ENCODE results near the gene FAM13B.

FAM13B gene

DNA sequence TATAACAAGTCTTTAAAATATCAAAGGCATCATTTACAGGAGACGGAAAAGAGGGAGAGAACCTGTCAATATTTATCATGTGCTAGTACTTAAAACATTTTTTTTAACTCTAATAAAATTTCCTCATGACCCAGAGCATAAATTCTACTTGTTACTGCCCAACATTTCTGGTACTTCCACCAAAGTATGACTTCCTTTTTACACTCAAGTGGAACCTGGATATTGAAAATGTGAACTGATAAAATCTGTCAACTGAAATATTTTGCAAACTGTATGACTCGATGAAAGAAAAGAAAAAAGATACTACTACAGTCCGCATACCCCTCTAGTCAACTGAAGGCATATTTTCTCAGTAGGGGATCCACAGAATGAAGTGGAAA, 37.1 kb downstream of the FAM13B start:
- H3K79me2 ChIP-seq (ENCODE audit: insufficient read depth, low read length), result peaks cover 13% of the 10 kb centered on the region; the same call in 1 of the 2 replicates

DNA sequence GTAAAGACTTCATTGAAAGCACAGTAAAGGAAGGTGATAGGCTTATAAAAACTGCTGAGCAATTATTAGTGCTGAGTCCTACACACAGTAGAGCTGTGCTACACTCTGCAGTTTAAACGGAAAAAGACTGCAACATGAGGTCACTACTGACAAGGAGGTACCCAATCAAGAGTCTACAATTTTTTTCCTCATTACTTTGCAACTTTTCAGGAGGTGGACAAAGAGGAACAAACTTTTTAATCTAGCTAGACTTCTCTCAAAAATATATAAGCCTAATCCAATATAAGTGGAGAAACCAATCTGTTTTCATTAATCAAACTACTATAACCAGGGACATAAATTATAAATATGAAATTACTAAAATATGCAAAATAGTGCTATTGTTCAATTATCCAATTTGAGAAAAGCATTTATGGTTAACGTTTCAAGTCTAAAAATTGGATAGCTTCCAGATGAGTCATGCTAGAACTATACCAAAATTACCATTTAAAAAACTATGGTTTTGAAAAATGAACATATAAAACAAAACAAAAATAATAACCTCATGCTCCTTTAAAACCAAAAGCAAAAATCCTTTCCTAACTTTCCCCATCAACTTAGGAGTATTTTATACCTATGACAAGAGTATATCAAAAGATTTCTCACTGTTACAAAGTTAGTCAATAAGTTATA, 37.7 kb downstream of the FAM13B start:
- H3K36me3 ChIP-seq (ENCODE audit: insufficient read depth, low read length), result peaks cover 37% of the 10 kb centered on the region
- no peak overlapping the region for H3K4me3 ChIP-seq (ENCODE audit: low read depth, low read length, poor library complexity, severe bottlenecking)
- no peaks in the 10 kb centered on the region for H3K27me3 ChIP-seq (ENCODE audit: insufficient read depth, low read length)
- H3K9ac ChIP-seq (ENCODE audit: low read length), result no peak overlapping the region
- TF ChIP-seq, protein P1, sequence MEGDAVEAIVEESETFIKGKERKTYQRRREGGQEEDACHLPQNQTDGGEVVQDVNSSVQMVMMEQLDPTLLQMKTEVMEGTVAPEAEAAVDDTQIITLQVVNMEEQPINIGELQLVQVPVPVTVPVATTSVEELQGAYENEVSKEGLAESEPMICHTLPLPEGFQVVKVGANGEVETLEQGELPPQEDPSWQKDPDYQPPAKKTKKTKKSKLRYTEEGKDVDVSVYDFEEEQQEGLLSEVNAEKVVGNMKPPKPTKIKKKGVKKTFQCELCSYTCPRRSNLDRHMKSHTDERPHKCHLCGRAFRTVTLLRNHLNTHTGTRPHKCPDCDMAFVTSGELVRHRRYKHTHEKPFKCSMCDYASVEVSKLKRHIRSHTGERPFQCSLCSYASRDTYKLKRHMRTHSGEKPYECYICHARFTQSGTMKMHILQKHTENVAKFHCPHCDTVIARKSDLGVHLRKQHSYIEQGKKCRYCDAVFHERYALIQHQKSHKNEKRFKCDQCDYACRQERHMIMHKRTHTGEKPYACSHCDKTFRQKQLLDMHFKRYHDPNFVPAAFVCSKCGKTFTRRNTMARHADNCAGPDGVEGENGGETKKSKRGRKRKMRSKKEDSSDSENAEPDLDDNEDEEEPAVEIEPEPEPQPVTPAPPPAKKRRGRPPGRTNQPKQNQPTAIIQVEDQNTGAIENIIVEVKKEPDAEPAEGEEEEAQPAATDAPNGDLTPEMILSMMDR (IDR thresholded peaks at IDR 0.05; ENCODE audit: low read length), result no peak
- TF ChIP-seq EZH2 (IDR thresholded peaks at IDR 0.05; ENCODE audit: borderline replicate concordance, low read length), result no peak
- H2AFZ ChIP-seq (ENCODE audit: low read length), result no peak overlapping the region
- no peaks in the 10 kb centered on the region for H3K9me2 ChIP-seq (ENCODE audit: low read depth, low read length)
- H3K79me2 ChIP-seq (ENCODE audit: insufficient read depth, low read length), result peaks cover 13% of the 10 kb centered on the region; the same call in 1 of the 2 replicates
- no peaks in the 10 kb centered on the region for H3F3A ChIP-seq (ENCODE audit: insufficient read depth, low read length)
- H3K4me2 ChIP-seq (ENCODE audit: low read length), result no peak overlapping the region
- no peak overlapping the region for H3K27ac ChIP-seq (ENCODE audit: low read depth, low read length, poor library complexity, severe bottlenecking)
- no peaks in the 10 kb centered on the region for H4K20me1 ChIP-seq (ENCODE audit: insufficient read depth, low read length)
- H3K4me1 ChIP-seq (ENCODE audit: insufficient read depth, low read length, severe bottlenecking), result peaks cover 11% of the 10 kb centered on the region
- H3K9me3 ChIP-seq (ENCODE audit: low read length), result peaks cover 3% of the 10 kb centered on the region; the same call in 1 of the 2 replicates

More for the DNA sequence above, 37.1 kb downstream of the FAM13B start:
- Histone ChIP-seq H3K27ac (ENCODE audit: low read depth, low read length, poor library complexity, severe bottlenecking) (no peak overlapping the region), H3F3A (ENCODE audit: insufficient read depth, low read length) (no peaks in the 10 kb centered on the region), H3K27me3 (ENCODE audit: insufficient read depth, low read length) (no peaks in the 10 kb centered on the region), H3K4me2 (ENCODE audit: low read length) (no peak overlapping the region), H3K9ac (ENCODE audit: low read length) (no peak overlapping the region), H3K36me3 (ENCODE audit: insufficient read depth, low read length) (peaks cover 42% of the 10 kb centered on the region), H3K4me3 (ENCODE audit: low read depth, low read length, poor library complexity, severe bottlenecking) (no peak overlapping the region), H3K4me1 (ENCODE audit: insufficient read depth, low read length, severe bottlenecking) (peaks cover 11% of the 10 kb centered on the region), H4K20me1 (ENCODE audit: insufficient read depth, low read length) (no peaks in the 10 kb centered on the region), H2AFZ (ENCODE audit: low read length) (no peak overlapping the region), H3K9me2 (ENCODE audit: low read depth, low read length) (no peaks in the 10 kb centered on the region), H3K9me3 (ENCODE audit: low read length) (peaks cover 3% of the 10 kb centered on the region; the same call in 1 of the 2 replicates)
- TF ChIP-seq EZH2 (IDR thresholded peaks at IDR 0.05; ENCODE audit: borderline replicate concordance, low read length), result no peak
- TF ChIP-seq, protein P1 (IDR thresholded peaks at IDR 0.05; ENCODE audit: low read length), result no peak

DNA sequence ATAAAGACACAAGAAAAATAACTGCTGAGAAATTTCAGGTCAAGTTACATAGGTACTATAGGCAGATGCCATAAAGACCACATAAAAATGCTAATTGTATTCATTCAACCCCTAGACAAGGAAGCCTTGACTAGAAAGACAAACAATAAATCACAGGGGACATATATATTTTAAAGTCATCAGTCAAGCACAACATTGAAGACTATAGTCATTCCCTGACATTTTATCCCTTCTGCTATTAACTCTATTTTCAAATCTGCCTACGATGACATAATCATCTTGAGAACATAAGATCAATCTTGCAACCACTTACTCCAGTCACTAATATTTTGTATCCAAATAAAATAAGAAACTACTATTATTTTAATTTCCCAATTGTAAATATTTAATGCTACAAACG, 38.3 kb downstream of the FAM13B start:
- no peaks in the 10 kb centered on the region for H4K20me1 ChIP-seq (ENCODE audit: insufficient read depth, low read length)
- H2AFZ ChIP-seq (ENCODE audit: low read length), result no peak overlapping the region
- peaks cover 13% of the 10 kb centered on the region; the same call in 1 of the 2 replicates for H3K79me2 ChIP-seq (ENCODE audit: insufficient read depth, low read length)
- H3K9me3 ChIP-seq (ENCODE audit: low read length), result peaks cover 3% of the 10 kb centered on the region; the same call in 1 of the 2 replicates
- no peak overlapping the region for H3K27ac ChIP-seq (ENCODE audit: low read depth, low read length, poor library complexity, severe bottlenecking)
- H3K4me2 ChIP-seq (ENCODE audit: low read length), result no peak overlapping the region
- H3K9me2 ChIP-seq (ENCODE audit: low read depth, low read length), result no peaks in the 10 kb centered on the region
- H3K9ac ChIP-seq (ENCODE audit: low read length), result no peak overlapping the region
- peaks cover 31% of the 10 kb centered on the region for H3K36me3 ChIP-seq (ENCODE audit: insufficient read depth, low read length)
- peaks cover 11% of the 10 kb centered on the region for H3K4me1 ChIP-seq (ENCODE audit: insufficient read depth, low read length, severe bottlenecking)
- H3K4me3 ChIP-seq (ENCODE audit: low read depth, low read length, poor library complexity, severe bottlenecking), result no peak overlapping the region
- TF ChIP-seq EZH2 (IDR thresholded peaks at IDR 0.05; ENCODE audit: borderline replicate concordance, low read length), result no peak
- TF ChIP-seq, protein P1 (IDR thresholded peaks at IDR 0.05; ENCODE audit: low read length), result no peak
- no peaks in the 10 kb centered on the region for H3K27me3 ChIP-seq (ENCODE audit: insufficient read depth, low read length)
- H3F3A ChIP-seq (ENCODE audit: insufficient read depth, low read length), result no peaks in the 10 kb centered on the region

Data from OCI-LY1 (cell line).